ENCODE results near the gene NIM1K. TPM values are rescaled to one million over a fixed set of nuclear protein-coding genes. Genes with fewer than 3 reads are reported as not detected.

NIM1K gene
- polyA plus RNA-seq (2013, experiment 1 of 4): not detected
- polyA plus RNA-seq (2013, experiment 2 of 4): not detected
- polyA plus RNA-seq (2013, experiment 3 of 4): not detected
- not detected for polyA plus RNA-seq (2013, experiment 4 of 4)

GRCh38 chr5:43191740-43192557 lies at the start of gene NIM1K:
Gene NIM1K (plus strand): TSS chr5:43192225. CDS start chr5:43245776, 53,551 bp downstream.
- H3K4me3 ChIP-seq (ENCODE audit: insufficient read depth, low read depth, low read length): peak within 1 kb of the TSS; percentile 33
- H3K36me3 ChIP-seq (ENCODE audit: control insufficient read depth, insufficient read depth, low read length): no peaks in the 10 kb centered on the region
- WGBS, 2 experiments: 0 to 1% methylated on average over 64 of the region's 64 CpGs
- H3K4me1 ChIP-seq (ENCODE audit: control insufficient read depth, insufficient read depth, low read length): peaks cover 21% of the 10 kb centered on the region
- H3K27me3 ChIP-seq (ENCODE audit: control insufficient read depth, insufficient read depth, low read length, poor library complexity, severe bottlenecking): peaks cover 39% of the 10 kb centered on the region
- no peaks in the 10 kb centered on the region for H3K9me3 ChIP-seq (ENCODE audit: control insufficient read depth, low read length)
- H3K27ac ChIP-seq (ENCODE audit: insufficient read depth, low read depth, low read length, poor library complexity, severe bottlenecking): no peak within 1 kb of the TSS

- no peak overlapping the region for H3K27ac ChIP-seq (ENCODE audit: insufficient read depth, low read depth, low read length, poor library complexity, severe bottlenecking)
- peaks cover 11% of the 10 kb centered on the region for H3K36me3 ChIP-seq (ENCODE audit: control insufficient read depth, insufficient read depth, low read length)
- H3K4me3 ChIP-seq (ENCODE audit: insufficient read depth, low read depth, low read length): no peak overlapping the region
- no peaks in the 10 kb centered on the region for H3K9me3 ChIP-seq (ENCODE audit: control insufficient read depth, low read length)
- H3K4me1 ChIP-seq (ENCODE audit: control insufficient read depth, insufficient read depth, low read length): no peaks in the 10 kb centered on the region
- WGBS, 2 experiments: 53 to 70% methylated on average over 3 of the region's 3 CpGs
- H3K27me3 ChIP-seq (ENCODE audit: control insufficient read depth, insufficient read depth, low read length, poor library complexity, severe bottlenecking): no peaks in the 10 kb centered on the region
Observed at GRCh38 chr5:43145071-43145470, 47.0 kb upstream of the NIM1K start.

- no peaks in the 10 kb centered on the region for H3K27me3 ChIP-seq (ENCODE audit: control insufficient read depth, insufficient read depth, low read length, poor library complexity, severe bottlenecking)
- no peak overlapping the region for H3K27ac ChIP-seq (ENCODE audit: insufficient read depth, low read depth, low read length, poor library complexity, severe bottlenecking)
- WGBS, 2 experiments: 91% methylated on average over 1 of the region's 1 CpG
- no peak overlapping the region for H3K4me3 ChIP-seq (ENCODE audit: insufficient read depth, low read depth, low read length)
- no peaks in the 10 kb centered on the region for H3K9me3 ChIP-seq (ENCODE audit: control insufficient read depth, low read length)
- peaks cover 9% of the 10 kb centered on the region for H3K36me3 ChIP-seq (ENCODE audit: control insufficient read depth, insufficient read depth, low read length)
- no peaks in the 10 kb centered on the region for H3K4me1 ChIP-seq (ENCODE audit: control insufficient read depth, insufficient read depth, low read length)
Observed at GRCh38 chr5:43146958-43147357, 45.1 kb upstream of the NIM1K start.

GRCh38 chr5:43148417-43148816 lies 43.6 kb upstream of the NIM1K start:
- Histone ChIP-seq H3K4me1 (ENCODE audit: control insufficient read depth, insufficient read depth, low read length) (no peaks in the 10 kb centered on the region), H3K27ac (ENCODE audit: insufficient read depth, low read depth, low read length, poor library complexity, severe bottlenecking) (no peak overlapping the region), H3K9me3 (ENCODE audit: control insufficient read depth, low read length) (no peaks in the 10 kb centered on the region), H3K27me3 (ENCODE audit: control insufficient read depth, insufficient read depth, low read length, poor library complexity, severe bottlenecking) (no peaks in the 10 kb centered on the region), H3K4me3 (ENCODE audit: insufficient read depth, low read depth, low read length) (no peak overlapping the region), H3K36me3 (ENCODE audit: control insufficient read depth, insufficient read depth, low read length) (peaks cover 11% of the 10 kb centered on the region)
- WGBS, 2 experiments: 100% methylated on average over 1 of the region's 1 CpG

- peaks cover 11% of the 10 kb centered on the region for H3K36me3 ChIP-seq (ENCODE audit: control insufficient read depth, insufficient read depth, low read length)
- WGBS, 2 experiments: 88 to 92% methylated on average over 7 of the region's 7 CpGs
Observed at GRCh38 chr5:43149231-43149630, 42.8 kb upstream of the NIM1K start.

GRCh38 chr5:43150075-43150474 lies 42.0 kb upstream of the NIM1K start:
- no peaks in the 10 kb centered on the region for H3K9me3 ChIP-seq (ENCODE audit: control insufficient read depth, low read length)
- no peaks in the 10 kb centered on the region for H3K27me3 ChIP-seq (ENCODE audit: control insufficient read depth, insufficient read depth, low read length, poor library complexity, severe bottlenecking)
- 82 to 91% methylated on average over 2 of the region's 2 CpGs for WGBS, 2 experiments
- H3K4me3 ChIP-seq (ENCODE audit: insufficient read depth, low read depth, low read length): no peak overlapping the region
- no peaks in the 10 kb centered on the region for H3K4me1 ChIP-seq (ENCODE audit: control insufficient read depth, insufficient read depth, low read length)
- peaks cover 7% of the 10 kb centered on the region for H3K36me3 ChIP-seq (ENCODE audit: control insufficient read depth, insufficient read depth, low read length)
- H3K27ac ChIP-seq (ENCODE audit: insufficient read depth, low read depth, low read length, poor library complexity, severe bottlenecking): no peak overlapping the region

More at GRCh38 chr5:43149231-43149630, 42.8 kb upstream of the NIM1K start:
- Histone ChIP-seq H3K4me3 (ENCODE audit: insufficient read depth, low read depth, low read length) (no peak overlapping the region), H3K27ac (ENCODE audit: insufficient read depth, low read depth, low read length, poor library complexity, severe bottlenecking) (no peak overlapping the region), H3K27me3 (ENCODE audit: control insufficient read depth, insufficient read depth, low read length, poor library complexity, severe bottlenecking) (no peaks in the 10 kb centered on the region), H3K9me3 (ENCODE audit: control insufficient read depth, low read length) (no peaks in the 10 kb centered on the region), H3K4me1 (ENCODE audit: control insufficient read depth, insufficient read depth, low read length) (no peaks in the 10 kb centered on the region)

- Histone ChIP-seq H3K36me3 (ENCODE audit: control insufficient read depth, insufficient read depth, low read length) (peaks cover 7% of the 10 kb centered on the region), H3K27ac (ENCODE audit: insufficient read depth, low read depth, low read length, poor library complexity, severe bottlenecking) (no peak overlapping the region), H3K9me3 (ENCODE audit: control insufficient read depth, low read length) (no peaks in the 10 kb centered on the region), H3K4me3 (ENCODE audit: insufficient read depth, low read depth, low read length) (no peak overlapping the region), H3K4me1 (ENCODE audit: control insufficient read depth, insufficient read depth, low read length) (no peaks in the 10 kb centered on the region), H3K27me3 (ENCODE audit: control insufficient read depth, insufficient read depth, low read length, poor library complexity, severe bottlenecking) (no peaks in the 10 kb centered on the region)
- WGBS, 2 experiments: 86 to 89% methylated on average over 2 of the region's 2 CpGs
Observed at GRCh38 chr5:43150748-43151147, 41.3 kb upstream of the NIM1K start.

- WGBS, 2 experiments: 95 to 98% methylated on average over 3 of the region's 3 CpGs
- no peaks in the 10 kb centered on the region for H3K9me3 ChIP-seq (ENCODE audit: control insufficient read depth, low read length)
- H3K36me3 ChIP-seq (ENCODE audit: control insufficient read depth, insufficient read depth, low read length): peaks cover 2% of the 10 kb centered on the region
- no peak overlapping the region for H3K27ac ChIP-seq (ENCODE audit: insufficient read depth, low read depth, low read length, poor library complexity, severe bottlenecking)
- H3K4me1 ChIP-seq (ENCODE audit: control insufficient read depth, insufficient read depth, low read length): no peaks in the 10 kb centered on the region
- H3K27me3 ChIP-seq (ENCODE audit: control insufficient read depth, insufficient read depth, low read length, poor library complexity, severe bottlenecking): no peaks in the 10 kb centered on the region
- H3K4me3 ChIP-seq (ENCODE audit: insufficient read depth, low read depth, low read length): no peak overlapping the region
Observed at GRCh38 chr5:43152946-43153345, 39.1 kb upstream of the NIM1K start.

- Histone ChIP-seq H3K9me3 (ENCODE audit: control insufficient read depth, low read length) (no peaks in the 10 kb centered on the region), H3K27me3 (ENCODE audit: control insufficient read depth, insufficient read depth, low read length, poor library complexity, severe bottlenecking) (no peaks in the 10 kb centered on the region), H3K36me3 (ENCODE audit: control insufficient read depth, insufficient read depth, low read length) (peaks cover 2% of the 10 kb centered on the region), H3K4me3 (ENCODE audit: insufficient read depth, low read depth, low read length) (no peak overlapping the region), H3K27ac (ENCODE audit: insufficient read depth, low read depth, low read length, poor library complexity, severe bottlenecking) (no peak overlapping the region), H3K4me1 (ENCODE audit: control insufficient read depth, insufficient read depth, low read length) (no peaks in the 10 kb centered on the region)
- 92 to 99% methylated on average over 4 of the region's 4 CpGs for WGBS, 2 experiments
Observed at GRCh38 chr5:43154469-43154868, 37.6 kb upstream of the NIM1K start.

- Histone ChIP-seq H3K36me3 (ENCODE audit: control insufficient read depth, insufficient read depth, low read length) (peaks cover 2% of the 10 kb centered on the region), H3K27me3 (ENCODE audit: control insufficient read depth, insufficient read depth, low read length, poor library complexity, severe bottlenecking) (no peaks in the 10 kb centered on the region), H3K4me3 (ENCODE audit: insufficient read depth, low read depth, low read length) (no peak overlapping the region), H3K9me3 (ENCODE audit: control insufficient read depth, low read length) (no peaks in the 10 kb centered on the region), H3K4me1 (ENCODE audit: control insufficient read depth, insufficient read depth, low read length) (no peaks in the 10 kb centered on the region), H3K27ac (ENCODE audit: insufficient read depth, low read depth, low read length, poor library complexity, severe bottlenecking) (no peak overlapping the region)
- 80 to 83% methylated on average over 4 of the region's 4 CpGs for WGBS, 2 experiments
Observed at GRCh38 chr5:43155394-43156096, 36.5 kb upstream of the NIM1K start.

Measured in ectodermal cell (in vitro differentiated cells).